Measurements from ENCODE around the gene ANKS3. TPM values are rescaled to one million over a fixed set of nuclear protein-coding genes. Genes with fewer than 3 reads are reported as not detected.

ANKS3 gene
- total and polyA plus RNA-seq, 10 of the 15 experiments (the other 5 are each of a cell fraction or from before 2014, with no cell fraction given), result 0.29 to 14.2 (median 8.5) TPM

Small RNA genes within 50 kb of the gene (microRNA-seq; reads per million reads assigned to microRNA genes)
- 0.56 reads per million for gene MIR6769A

Small RNA genes within 50 kb of the gene (small RNA-seq; reads per million reads assigned to genes)
- 0.12 reads per million for gene MIR6769A
- gene RF00017, result not detected

Other genes starting within 250 kb of the ANKS3 start
Only the 7 nearest of the 14 such genes appear.
- 19.3 and 23.4 TPM in 2 replicates for gene MGRN1, start 109.4 kb downstream of the ANKS3 start, total RNA-seq (2014; rRNA removed)
- gene MGRN1, start 109.4 kb downstream of the ANKS3 start, total RNA-seq (2014; rRNA removed; fragmentation: Illumina TruSeq; extraction: Trizol), result 6.4 and 9.4 TPM in 2 replicates
- 77.1 and 86.7 TPM in 2 replicates for gene MGRN1, start 109.4 kb downstream of the ANKS3 start, total RNA-seq (2021)
- gene MGRN1, start 109.4 kb downstream of the ANKS3 start, polyA plus RNA-seq (2011; rRNA removed), result 2.6 and 4.0 TPM in 2 replicates
- gene MGRN1, start 109.4 kb downstream of the ANKS3 start, polyA plus RNA-seq (2014; fragmentation: Illumina TruSeq; extraction: Trizol), result 7.9 and 12.7 TPM in 2 replicates
- gene MGRN1, start 109.4 kb downstream of the ANKS3 start, polyA plus RNA-seq (2014; fragmentation: Nextera tagmentation; extraction: Ambion mirVana), result under 1 TPM; 0.35 to 0.77 TPM
- gene MGRN1, start 109.4 kb downstream of the ANKS3 start, polyA plus RNA-seq (2014; rRNA removed), result 24.3 and 32.9 TPM in 2 replicates
- 10 to 100 TPM; 16.6 to 17.7 TPM for gene MGRN1, start 109.4 kb downstream of the ANKS3 start, polyA plus RNA-seq (2016; fragmentation: Nextera tagmentation; extraction: Ambion mirVana)
- 33.8 and 41.4 TPM in 2 replicates for gene NUDT16L1, start 40.7 kb downstream of the ANKS3 start, total RNA-seq (2014; rRNA removed)
- 11.5 and 12.6 TPM in 2 replicates for gene NUDT16L1, start 40.7 kb downstream of the ANKS3 start, total RNA-seq (2014; rRNA removed; fragmentation: Illumina TruSeq; extraction: Trizol)
- 35.0 and 35.2 TPM in 2 replicates for gene NUDT16L1, start 40.7 kb downstream of the ANKS3 start, total RNA-seq (2021)
- gene NUDT16L1, start 40.7 kb downstream of the ANKS3 start, polyA plus RNA-seq (2011; rRNA removed), result 12.1 and 22.7 TPM in 2 replicates
- gene NUDT16L1, start 40.7 kb downstream of the ANKS3 start, polyA plus RNA-seq (2014; fragmentation: Illumina TruSeq; extraction: Trizol), result 3.0 and 10.6 TPM in 2 replicates
- 1 to 10 TPM; 1.4 to 6.4 TPM for gene NUDT16L1, start 40.7 kb downstream of the ANKS3 start, polyA plus RNA-seq (2014; fragmentation: Nextera tagmentation; extraction: Ambion mirVana)
- gene NUDT16L1, start 40.7 kb downstream of the ANKS3 start, polyA plus RNA-seq (2014; rRNA removed), result 36.6 and 41.6 TPM in 2 replicates
- gene NUDT16L1, start 40.7 kb downstream of the ANKS3 start, polyA plus RNA-seq (2016; fragmentation: Nextera tagmentation; extraction: Ambion mirVana), result 10 to 100 TPM; 63.7 to 77.7 TPM
- gene DNAAF8, start 266 bp upstream of the ANKS3 start, total RNA-seq (2014; rRNA removed), result 0.22 and 0.56 TPM in 2 replicates
- 0.09 and 0.22 TPM in 2 replicates for gene DNAAF8, start 266 bp upstream of the ANKS3 start, total RNA-seq (2014; rRNA removed; fragmentation: Illumina TruSeq; extraction: Trizol)
- 0.21 and 0.36 TPM in 2 replicates for gene DNAAF8, start 266 bp upstream of the ANKS3 start, total RNA-seq (2021)
- 0.03 and 0.22 TPM in 2 replicates for gene DNAAF8, start 266 bp upstream of the ANKS3 start, polyA plus RNA-seq (2011; rRNA removed)
- gene DNAAF8, start 266 bp upstream of the ANKS3 start, polyA plus RNA-seq (2014; fragmentation: Illumina TruSeq; extraction: Trizol), result 0.01 TPM in 1 of 2 replicates, not detected in the other
- gene DNAAF8, start 266 bp upstream of the ANKS3 start, polyA plus RNA-seq (2014; fragmentation: Nextera tagmentation; extraction: Ambion mirVana), result not detected
- 0.13 and 0.16 TPM in 2 replicates for gene DNAAF8, start 266 bp upstream of the ANKS3 start, polyA plus RNA-seq (2014; rRNA removed)
- gene DNAAF8, start 266 bp upstream of the ANKS3 start, polyA plus RNA-seq (2016; fragmentation: Nextera tagmentation; extraction: Ambion mirVana), result under 1 TPM; 0.21 to 0.78 TPM
- 6.2 and 7.1 TPM in 2 replicates for gene ZNF500, start 32.9 kb upstream of the ANKS3 start, total RNA-seq (2014; rRNA removed)
- 3.5 and 4.2 TPM in 2 replicates for gene ZNF500, start 32.9 kb upstream of the ANKS3 start, total RNA-seq (2014; rRNA removed; fragmentation: Illumina TruSeq; extraction: Trizol)
- gene ZNF500, start 32.9 kb upstream of the ANKS3 start, total RNA-seq (2021), result 9.5 and 13.1 TPM in 2 replicates
- gene ZNF500, start 32.9 kb upstream of the ANKS3 start, polyA plus RNA-seq (2011; rRNA removed), result 2.5 and 4.9 TPM in 2 replicates
- gene ZNF500, start 32.9 kb upstream of the ANKS3 start, polyA plus RNA-seq (2014; fragmentation: Illumina TruSeq; extraction: Trizol), result 1.3 and 3.2 TPM in 2 replicates
- gene ZNF500, start 32.9 kb upstream of the ANKS3 start, polyA plus RNA-seq (2014; fragmentation: Nextera tagmentation; extraction: Ambion mirVana), result 1 to 10 TPM in 1 of 2 experiments, under 1 TPM in 1; 0.99 to 1.0 TPM
- 6.4 and 8.2 TPM in 2 replicates for gene ZNF500, start 32.9 kb upstream of the ANKS3 start, polyA plus RNA-seq (2014; rRNA removed)
- gene ZNF500, start 32.9 kb upstream of the ANKS3 start, polyA plus RNA-seq (2016; fragmentation: Nextera tagmentation; extraction: Ambion mirVana), result 1 to 10 TPM; 6.7 to 7.7 TPM
- gene SEPTIN12, start 54.1 kb upstream of the ANKS3 start, total RNA-seq (2014; rRNA removed), result not detected in 2 replicates
- not detected in 2 replicates for gene SEPTIN12, start 54.1 kb upstream of the ANKS3 start, total RNA-seq (2014; rRNA removed; fragmentation: Illumina TruSeq; extraction: Trizol)
- gene SEPTIN12, start 54.1 kb upstream of the ANKS3 start, total RNA-seq (2021), result not detected in 2 replicates
- not detected in 2 replicates for gene SEPTIN12, start 54.1 kb upstream of the ANKS3 start, polyA plus RNA-seq (2011; rRNA removed)
- gene SEPTIN12, start 54.1 kb upstream of the ANKS3 start, polyA plus RNA-seq (2014; fragmentation: Illumina TruSeq; extraction: Trizol), result not detected in 2 replicates
- gene SEPTIN12, start 54.1 kb upstream of the ANKS3 start, polyA plus RNA-seq (2014; fragmentation: Nextera tagmentation; extraction: Ambion mirVana), result not detected
- not detected in 2 replicates for gene SEPTIN12, start 54.1 kb upstream of the ANKS3 start, polyA plus RNA-seq (2014; rRNA removed)
- not detected for gene SEPTIN12, start 54.1 kb upstream of the ANKS3 start, polyA plus RNA-seq (2016; fragmentation: Nextera tagmentation; extraction: Ambion mirVana)
- not detected in 2 replicates for gene SMIM22, start 61.1 kb upstream of the ANKS3 start, total RNA-seq (2014; rRNA removed)
- gene SMIM22, start 61.1 kb upstream of the ANKS3 start, total RNA-seq (2014; rRNA removed; fragmentation: Illumina TruSeq; extraction: Trizol), result not detected in 2 replicates
- gene SMIM22, start 61.1 kb upstream of the ANKS3 start, total RNA-seq (2021), result 0.61 TPM in 1 of 2 replicates, not detected in the other
- 0.26 and 0.83 TPM in 2 replicates for gene SMIM22, start 61.1 kb upstream of the ANKS3 start, polyA plus RNA-seq (2011; rRNA removed)
- not detected in 2 replicates for gene SMIM22, start 61.1 kb upstream of the ANKS3 start, polyA plus RNA-seq (2014; fragmentation: Illumina TruSeq; extraction: Trizol)
- gene SMIM22, start 61.1 kb upstream of the ANKS3 start, polyA plus RNA-seq (2014; fragmentation: Nextera tagmentation; extraction: Ambion mirVana), result not detected
- not detected in 2 replicates for gene SMIM22, start 61.1 kb upstream of the ANKS3 start, polyA plus RNA-seq (2014; rRNA removed)
- not detected for gene SMIM22, start 61.1 kb upstream of the ANKS3 start, polyA plus RNA-seq (2016; fragmentation: Nextera tagmentation; extraction: Ambion mirVana)
- gene ROGDI, start 68.4 kb upstream of the ANKS3 start, total RNA-seq (2014; rRNA removed), result 11.6 and 15.9 TPM in 2 replicates
- gene ROGDI, start 68.4 kb upstream of the ANKS3 start, total RNA-seq (2014; rRNA removed; fragmentation: Illumina TruSeq; extraction: Trizol), result 7.9 and 8.0 TPM in 2 replicates
- gene ROGDI, start 68.4 kb upstream of the ANKS3 start, total RNA-seq (2021), result 13.7 and 14.7 TPM in 2 replicates
- gene ROGDI, start 68.4 kb upstream of the ANKS3 start, polyA plus RNA-seq (2011; rRNA removed), result 8.5 and 12.9 TPM in 2 replicates
- 1.9 and 7.6 TPM in 2 replicates for gene ROGDI, start 68.4 kb upstream of the ANKS3 start, polyA plus RNA-seq (2014; fragmentation: Illumina TruSeq; extraction: Trizol)
- gene ROGDI, start 68.4 kb upstream of the ANKS3 start, polyA plus RNA-seq (2014; fragmentation: Nextera tagmentation; extraction: Ambion mirVana), result 1 to 10 TPM in 1 of 2 experiments, under 1 TPM in 1; 0.40 to 2.2 TPM
- 21.3 and 22.8 TPM in 2 replicates for gene ROGDI, start 68.4 kb upstream of the ANKS3 start, polyA plus RNA-seq (2014; rRNA removed)
- 10 to 100 TPM; 23.1 to 23.5 TPM for gene ROGDI, start 68.4 kb upstream of the ANKS3 start, polyA plus RNA-seq (2016; fragmentation: Nextera tagmentation; extraction: Ambion mirVana)